ENCODE results near the gene ZMIZ1.

The ZMIZ1 gene

DNA sequence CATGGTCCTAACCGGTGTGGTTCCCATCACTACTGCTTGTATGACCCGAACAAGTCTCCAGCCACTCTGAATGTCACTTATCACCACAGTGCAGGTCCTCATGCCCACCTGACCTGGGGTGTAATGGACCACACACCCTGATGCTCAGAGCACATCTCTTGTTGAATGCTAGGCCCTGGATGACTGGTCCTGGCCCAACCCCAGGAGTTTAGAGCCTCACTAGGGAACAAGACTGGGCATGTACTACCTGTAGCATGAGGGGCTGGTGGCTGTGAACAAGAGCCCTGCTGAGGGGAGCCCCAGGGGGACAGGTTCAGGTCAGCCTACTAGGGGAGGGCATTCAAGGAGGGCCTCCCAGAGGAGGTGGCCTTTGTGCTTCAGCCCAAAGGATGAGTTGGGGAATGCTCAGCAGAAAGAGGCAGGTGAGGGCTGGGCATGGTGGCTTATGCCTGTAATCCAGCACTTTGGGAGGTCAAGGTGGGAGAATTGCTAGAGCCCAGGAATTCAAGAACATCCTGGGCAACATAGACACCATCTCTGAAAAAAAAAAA is 31.2 kb downstream of the ZMIZ1 start:
- DNase-seq (ENCODE audit: low spot score), result no peak

DNA sequence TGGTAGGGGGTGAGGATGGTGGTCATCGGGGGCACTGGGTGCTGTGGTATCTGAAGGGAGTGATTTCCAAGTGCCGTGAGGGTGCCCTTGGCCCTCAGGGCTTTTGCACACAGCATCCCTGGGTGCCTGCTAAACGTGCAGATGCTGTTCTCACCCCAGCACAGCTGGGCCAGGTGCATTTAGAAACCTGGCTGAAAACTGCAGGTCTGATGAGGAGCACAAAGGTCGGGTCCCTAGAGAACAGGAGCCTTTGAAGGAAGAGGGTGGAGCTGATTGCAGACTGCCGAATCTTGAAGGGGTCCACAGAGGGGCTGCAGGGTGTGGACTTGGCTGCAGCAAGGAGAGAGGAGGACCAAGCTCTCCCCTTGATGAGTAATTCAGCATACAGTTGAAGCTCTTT is 32.0 kb downstream of the ZMIZ1 start:
- DNase-seq (ENCODE audit: low spot score), result no peak

DNA sequence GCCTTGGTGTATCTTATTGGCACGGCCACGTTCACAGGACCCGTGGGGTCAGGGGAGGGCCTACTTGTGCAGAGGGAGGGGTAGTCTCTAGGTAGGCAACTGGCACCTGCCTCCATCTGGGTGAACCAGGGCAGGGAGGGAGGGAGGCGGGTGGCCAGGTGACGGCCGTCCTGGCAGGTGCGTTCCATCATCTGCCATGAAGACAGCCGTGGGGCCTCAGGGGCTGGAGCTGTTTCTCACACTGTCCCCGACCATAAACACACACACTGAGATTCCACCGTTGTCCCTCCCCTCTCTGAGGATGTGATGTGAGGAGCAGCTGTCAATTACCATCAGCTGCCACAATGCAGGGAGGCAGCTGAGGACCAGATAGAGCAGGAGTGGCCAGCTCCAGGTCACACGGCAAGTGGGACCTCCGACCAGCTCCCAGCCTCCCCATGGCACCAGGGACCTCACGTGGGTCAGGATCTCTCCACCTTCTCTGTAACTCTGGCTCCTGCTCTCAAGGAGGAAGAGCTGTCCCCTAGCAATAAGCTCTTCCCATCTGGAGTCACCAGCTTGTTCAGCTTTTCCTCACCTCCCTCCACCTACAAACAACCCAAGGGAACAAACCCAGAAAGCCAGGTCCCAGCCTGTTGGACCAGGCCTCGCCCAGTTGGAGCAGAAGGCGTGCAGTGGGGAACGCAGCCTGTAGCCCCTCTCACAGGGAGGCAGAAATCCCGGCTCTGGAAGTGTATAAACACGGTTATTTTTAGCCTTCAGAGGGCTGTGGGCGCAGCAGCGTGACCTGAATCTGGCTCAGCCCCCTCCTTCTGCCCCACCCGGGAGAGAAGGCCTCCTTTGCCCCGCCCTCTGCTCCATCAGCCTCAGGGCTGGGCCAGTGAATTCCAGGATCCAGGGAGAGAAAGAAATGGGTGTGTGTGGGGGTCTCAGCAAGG is 33.1 kb downstream of the ZMIZ1 start:
- peak; percentile 88 for DNase-seq (ENCODE audit: low spot score)

DNA sequence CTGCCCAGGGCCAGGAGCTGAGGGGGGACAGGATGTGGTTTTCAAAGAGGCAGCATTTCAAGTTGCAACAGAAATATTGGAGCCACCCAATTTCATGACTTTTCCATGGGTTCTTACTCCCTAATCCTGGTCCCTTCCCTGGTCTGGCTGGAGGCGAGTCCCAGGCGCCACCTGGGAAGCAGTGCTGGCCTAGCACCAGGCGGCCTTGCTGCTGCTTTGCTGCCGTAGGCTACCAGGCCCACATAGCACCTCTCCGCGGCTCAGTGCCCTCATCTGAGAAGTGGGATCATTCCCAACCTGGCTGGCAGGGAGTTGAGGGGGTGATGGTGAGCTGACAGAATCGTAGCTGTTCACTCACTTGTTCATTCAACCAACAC is 33.7 kb downstream of the ZMIZ1 start:
- no peak for DNase-seq (ENCODE audit: low spot score)

DNA sequence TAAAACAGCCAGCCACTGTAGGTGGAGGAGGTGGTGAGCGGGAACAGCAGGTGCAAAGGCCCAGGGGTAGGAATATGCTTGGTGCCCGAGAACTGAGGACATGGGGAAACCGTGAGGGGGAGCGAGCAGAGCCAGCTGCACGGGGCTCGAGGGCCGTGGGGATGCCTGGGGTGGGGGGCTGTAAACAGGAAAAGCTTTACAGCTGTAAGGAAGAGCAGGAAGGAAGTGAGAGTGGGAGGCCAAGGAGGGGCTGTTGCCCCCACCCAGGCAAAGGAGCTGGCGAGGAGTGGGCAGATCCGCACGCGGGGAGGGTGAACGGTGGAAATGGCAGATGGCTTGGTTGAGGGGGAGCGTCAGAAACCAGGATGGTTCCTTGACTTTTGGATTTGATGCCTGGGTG is 34.4 kb downstream of the ZMIZ1 start:
- DNase-seq (ENCODE audit: low spot score), result no peak

- no peak for DNase-seq (ENCODE audit: low spot score)
Measured at GRCh38 chr10:79103585-79103984, 34.8 kb downstream of the ZMIZ1 start.

DNA sequence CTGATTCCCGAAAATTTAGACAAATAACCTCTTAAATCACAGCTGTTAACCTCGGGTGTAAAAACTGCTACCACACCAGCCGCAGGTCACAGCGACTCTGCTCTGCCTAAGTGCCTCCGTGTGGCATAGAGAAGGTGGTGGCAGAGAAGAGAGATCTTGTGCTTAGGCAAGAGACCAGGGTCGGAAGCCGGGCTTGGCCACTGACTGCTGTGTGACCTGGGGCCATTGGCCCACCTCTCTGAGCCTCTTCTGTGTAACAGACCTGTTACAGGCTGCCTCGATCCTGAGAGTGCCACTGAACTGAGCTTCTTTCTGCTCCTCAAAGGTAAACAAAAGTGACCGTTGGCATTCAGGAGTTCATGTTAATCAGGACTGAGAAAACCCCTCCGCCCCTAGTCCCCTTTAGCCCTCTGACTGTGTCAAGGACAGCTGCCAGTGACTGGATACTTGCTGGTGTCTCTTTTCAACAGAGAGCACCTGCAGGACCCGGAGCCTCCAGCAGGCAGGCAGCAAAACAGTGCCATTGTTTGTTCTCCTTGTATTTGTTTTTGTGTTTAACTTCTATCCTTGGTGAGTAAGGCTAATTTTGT is 36.5 kb downstream of the ZMIZ1 start:
- no peak for DNase-seq (ENCODE audit: low spot score)

DNA sequence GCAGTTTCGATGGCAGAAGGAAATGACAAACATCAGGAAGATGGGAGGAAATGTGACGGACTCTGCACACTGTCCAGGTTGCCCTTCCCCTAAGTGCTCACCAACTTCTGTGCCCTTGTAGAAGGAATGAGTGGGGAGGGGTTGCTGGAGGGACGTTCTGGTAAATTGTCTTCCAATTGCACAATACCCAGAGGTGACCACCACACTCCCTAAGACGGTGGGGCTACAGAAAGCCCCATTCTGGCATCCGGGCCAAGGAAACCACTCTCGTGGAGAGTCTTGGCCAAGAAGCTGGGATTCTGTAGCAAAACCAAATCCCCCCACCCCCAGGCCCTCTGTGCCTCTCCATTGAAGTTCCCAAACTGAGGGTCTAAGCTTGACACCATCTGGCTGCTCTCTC is 37.1 kb downstream of the ZMIZ1 start:
- DNase-seq (ENCODE audit: low spot score), result no peak

DNA sequence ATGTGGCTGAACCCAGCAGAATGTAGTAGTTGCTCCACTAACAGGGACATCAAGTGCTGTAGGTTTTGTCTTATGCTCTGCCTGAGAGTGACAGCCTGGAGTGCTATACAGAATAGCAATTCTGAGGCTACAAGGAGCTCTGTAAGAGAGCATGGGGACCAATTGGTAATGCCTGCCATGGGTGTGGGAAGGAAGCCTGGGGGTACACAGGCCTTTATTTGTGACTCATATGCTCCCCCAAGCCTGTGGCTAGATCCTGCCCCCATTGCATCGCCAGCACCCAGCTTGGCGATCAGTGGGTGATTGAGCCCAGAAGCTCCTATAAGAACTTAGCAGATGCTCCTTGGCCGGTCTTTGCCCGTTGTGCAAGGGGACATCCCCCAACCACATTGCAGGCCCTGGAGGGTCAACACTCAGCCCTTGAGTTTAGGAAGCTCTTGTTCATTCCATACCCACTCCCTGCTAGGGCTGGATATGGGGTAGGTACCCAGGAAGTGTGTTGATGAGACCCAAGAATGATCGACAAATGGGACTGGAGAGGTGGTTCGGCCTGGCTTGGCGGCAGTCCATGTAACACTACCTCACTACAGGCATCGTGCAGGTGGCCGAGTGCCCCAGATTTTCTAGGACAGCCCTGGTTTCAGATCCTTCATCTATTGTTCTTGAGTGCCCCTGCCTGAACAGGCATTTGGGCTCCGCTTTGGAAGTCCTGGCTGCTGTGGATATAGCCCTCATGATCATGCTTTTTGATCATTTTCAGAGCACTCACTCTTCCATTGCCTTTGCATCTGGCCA is 37.7 kb downstream of the ZMIZ1 start:
- DNase-seq (ENCODE audit: low spot score), result no peak

DNA sequence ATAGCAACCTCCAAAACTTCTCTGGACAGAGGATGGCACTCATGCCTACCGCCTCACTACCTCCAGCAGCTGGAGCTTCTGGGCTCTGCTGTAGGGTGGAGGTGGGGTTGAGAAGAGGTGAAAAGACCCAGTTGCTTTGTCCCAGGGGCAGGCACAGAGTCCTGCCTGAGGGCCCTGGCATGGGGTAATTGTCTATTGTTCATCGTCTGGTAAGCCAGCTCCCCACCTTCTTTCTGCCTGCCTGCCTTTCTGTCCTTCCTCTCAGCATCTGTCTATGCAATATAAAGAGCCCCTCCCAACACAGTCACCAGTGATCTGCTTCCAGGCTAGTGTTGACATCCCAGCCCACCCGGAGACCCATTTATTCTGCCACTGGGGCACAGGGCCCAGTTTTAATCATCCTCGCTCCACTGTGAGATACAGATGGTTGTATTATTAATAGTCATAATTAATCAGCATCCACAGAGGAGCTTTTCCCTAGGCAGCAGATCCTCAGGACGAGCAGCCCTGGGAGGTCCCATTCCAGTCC is 39.0 kb downstream of the ZMIZ1 start:
- DNase-seq (ENCODE audit: low spot score), result no peak

GRCh38 chr10:79108728-79109127 is 40.0 kb downstream of the ZMIZ1 start:
- no peak for DNase-seq (ENCODE audit: low spot score)

DNA sequence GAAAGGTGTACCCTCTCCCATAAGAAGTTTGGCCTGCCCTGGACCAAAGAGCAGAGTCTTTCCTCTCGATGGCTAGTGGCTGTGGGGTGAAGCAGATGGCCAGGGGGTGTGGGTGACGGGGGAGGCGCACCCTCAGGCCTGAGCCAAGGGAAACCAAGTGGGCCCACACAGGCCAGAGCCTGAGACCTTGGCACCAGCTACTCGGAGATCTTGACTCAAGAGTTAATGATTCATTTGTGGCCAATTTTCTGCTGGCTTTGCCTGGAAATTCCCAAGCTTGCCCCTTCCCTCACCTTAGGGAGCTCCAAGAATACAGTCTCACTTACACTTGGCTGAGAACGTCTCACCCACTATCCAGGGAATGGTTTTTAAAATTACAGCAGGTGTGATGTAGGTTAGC is 42.7 kb downstream of the ZMIZ1 start:
- no peak for DNase-seq (ENCODE audit: low spot score)

DNA sequence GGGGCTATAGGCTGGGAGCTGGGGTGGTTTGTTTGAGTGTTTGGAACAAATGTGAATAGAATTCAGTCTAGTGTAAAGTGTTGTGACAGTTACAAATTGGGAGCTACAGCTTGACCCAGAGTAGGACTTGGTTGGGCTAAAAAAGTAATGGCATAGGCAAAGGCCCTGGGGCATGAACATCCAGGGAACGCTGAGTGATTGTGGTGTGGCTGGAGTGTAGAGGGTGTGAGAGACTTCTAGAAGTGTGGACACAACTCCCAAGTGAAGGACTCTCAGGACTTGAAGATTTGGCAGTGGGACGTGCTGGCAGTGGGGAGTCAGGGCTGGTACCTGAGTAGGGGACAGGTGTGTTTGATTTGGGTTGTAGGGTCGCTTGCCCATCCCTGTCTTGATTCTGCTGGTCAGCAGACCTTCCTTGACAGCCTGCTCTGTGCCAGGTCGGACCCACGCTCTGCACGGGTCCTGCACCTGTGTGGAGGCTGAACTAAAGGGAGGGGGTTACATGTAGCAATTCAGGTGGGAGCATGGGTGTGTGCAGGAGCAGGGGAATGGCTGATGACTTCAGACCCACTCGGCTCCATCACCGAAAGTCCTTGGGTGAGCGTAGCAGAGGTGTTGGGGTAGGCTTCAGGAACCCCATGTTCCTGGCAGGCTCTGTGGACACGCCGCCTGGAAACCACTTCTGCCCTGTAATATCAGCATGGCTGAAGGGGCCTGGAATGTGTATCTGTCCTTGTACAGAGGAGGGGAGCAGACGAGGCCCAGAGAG is 43.3 kb downstream of the ZMIZ1 start:
- no peak for DNase-seq (ENCODE audit: low spot score)

GRCh38 chr10:79112881-79113431 is 44.2 kb downstream of the ZMIZ1 start:
- peak; percentile 87 for DNase-seq (ENCODE audit: low spot score)

DNA sequence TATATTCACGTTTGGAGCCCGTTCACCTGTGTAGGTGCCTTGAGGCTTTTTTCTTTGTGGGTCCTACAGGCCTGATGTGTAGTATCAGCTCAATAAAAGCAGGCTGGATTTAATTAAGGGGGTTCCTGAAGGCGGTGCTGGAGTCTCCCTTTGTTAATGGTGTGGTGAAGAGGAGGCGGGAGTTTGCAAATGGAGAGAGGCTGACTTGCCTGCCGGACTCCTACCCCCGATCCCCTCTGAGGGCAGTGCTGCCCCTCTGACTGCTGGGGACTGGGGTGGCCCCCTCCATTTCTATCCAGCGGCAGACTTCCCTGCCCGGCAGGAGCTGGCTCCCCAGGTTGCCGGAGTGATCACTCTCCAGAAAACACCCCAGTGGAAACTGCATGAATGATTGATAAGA is 45.1 kb downstream of the ZMIZ1 start:
- DNase-seq (ENCODE audit: low spot score), result no peak

GRCh38 chr10:79115302-79115701 is 46.5 kb downstream of the ZMIZ1 start:
- DNase-seq (ENCODE audit: low spot score), result no peak

GRCh38 chr10:79116368-79116767 is 47.6 kb downstream of the ZMIZ1 start:
- DNase-seq (ENCODE audit: low spot score), result no peak

DNA sequence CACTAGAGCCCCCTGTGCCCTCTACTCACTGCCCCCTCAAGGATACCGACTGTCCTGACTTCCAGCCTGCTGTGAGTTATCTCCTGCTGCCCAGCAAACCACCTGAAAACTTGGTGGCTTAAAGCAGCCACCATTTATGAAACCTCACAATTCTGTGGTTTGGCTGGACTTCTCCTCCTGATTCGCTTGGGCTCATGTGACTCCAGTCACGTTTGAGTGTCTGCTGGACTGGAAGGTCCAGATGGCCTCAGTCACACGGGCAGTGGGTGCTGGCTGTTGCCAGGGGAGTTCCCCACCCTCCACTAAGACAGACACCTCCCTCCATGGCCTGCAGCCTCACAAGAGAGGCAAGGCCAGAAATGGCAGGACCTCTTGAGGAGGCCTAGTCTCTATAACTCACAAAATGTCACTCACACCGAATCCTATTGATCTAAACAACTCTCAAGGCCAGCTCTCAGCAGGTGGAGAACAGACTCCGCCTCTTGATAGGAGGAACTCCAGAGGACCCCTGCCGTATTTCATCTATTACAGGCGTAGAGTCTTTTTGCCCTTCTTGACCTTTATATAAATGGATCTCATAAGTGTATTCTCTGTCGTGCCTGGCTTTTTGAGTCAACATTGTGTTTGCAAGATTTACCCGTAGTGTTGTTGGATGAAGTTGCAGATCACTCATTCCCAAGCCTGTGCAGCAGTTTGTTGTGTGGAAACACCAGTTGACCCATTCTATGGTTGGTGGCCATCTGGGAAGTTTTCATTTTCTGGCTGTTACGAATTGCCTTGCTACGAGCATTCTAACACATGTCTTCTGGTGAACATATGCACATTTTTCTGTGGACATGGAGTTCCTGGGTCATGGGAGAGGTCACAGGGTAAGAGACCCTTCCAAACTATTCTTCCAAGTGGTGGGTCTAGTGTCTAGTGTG is 48.3 kb downstream of the ZMIZ1 start:
- DNase-seq (ENCODE audit: low spot score), result peak; percentile 73

- no peak for DNase-seq (ENCODE audit: low spot score)
Measured at GRCh38 chr10:79118286-79119202, 49.8 kb downstream of the ZMIZ1 start.

All from AG20443 (cell line).